Measurements from ENCODE around the gene GSTK1.
"Not testable (repeated sequence)": the region's sequence is repeated elsewhere in the genome, so short reads cannot be mapped to it uniquely, and the experiment has no call there.

The GSTK1 gene

DNA sequence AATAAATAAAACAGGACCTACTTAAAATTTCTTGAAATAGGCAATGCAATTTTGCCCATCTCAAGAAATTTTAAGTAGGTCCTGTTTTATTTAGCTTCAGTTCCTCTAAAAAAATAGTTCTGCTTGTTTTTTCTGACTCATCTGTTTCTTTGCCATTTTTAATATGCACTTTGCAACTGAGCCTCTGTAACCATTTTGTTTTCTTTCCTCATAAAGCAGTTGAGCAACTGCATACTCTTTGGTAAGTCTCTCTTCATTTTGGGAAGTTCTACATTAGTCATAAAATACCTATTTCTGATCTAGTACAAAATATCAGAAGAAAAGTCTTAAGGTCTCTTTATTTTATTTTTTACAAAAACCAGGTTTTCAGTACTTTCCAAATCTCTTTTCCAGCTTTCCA is 23.4 kb upstream of the GSTK1 start:
- no peak for DNase-seq

DNA sequence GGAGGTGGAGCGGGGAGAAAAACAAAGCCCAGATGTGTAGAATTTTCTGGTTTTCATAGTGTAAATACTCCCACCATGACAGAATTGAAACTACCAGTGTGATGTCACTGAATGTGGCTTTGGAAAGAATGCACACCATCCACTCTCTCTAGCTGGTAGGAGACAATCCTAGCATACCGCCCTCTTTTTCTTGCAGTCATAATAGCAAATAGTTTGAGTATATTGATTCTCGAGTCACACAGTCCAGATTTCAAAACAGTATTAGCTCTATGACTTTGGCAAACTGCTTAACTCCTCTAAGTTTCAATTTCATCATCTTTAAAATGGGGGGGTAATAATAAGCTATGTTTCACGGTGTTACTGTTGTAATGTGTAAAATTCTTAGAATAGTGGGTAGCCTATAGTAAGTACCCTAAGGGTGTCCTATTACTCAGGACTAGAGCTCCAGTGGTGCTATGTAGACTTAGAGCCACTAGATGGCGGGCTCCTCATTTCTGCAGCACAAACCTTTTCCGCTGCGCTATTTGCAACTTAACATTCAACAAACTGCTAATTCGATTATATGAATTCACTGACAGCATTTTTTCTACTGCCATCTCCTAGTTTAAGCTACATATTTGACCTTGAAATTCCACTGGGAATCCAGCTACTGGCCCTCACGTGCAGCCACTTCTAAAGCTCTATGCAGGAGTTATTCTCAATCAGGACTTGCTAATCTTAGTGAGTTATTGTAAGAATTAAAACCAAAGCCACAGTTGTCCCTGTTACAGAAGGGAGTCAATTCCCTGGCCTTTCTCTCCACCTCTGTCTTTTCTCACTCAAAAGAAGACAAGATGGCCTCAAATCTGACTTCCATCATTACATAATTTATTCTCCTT is 22.7 kb upstream of the GSTK1 start:
- peak; percentile 63 for DNase-seq

DNA sequence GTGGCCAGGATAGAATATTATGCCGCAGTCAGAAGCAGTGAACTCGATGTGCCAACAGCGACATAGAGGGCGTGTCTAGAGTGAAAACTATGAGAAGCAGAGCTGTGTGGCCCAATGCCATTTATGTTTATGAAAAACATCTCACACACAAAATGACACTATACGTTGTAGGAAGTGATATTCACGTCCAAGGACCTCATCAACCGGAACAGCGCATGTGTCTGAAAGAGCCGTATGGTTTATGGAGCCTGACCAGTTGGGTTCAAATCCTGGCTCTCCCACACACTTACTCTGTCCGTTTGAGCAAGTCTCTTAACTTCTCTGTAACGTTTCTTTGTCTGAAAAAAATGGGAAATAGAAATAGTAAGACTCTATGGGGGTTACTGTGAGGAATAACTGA is 20.9 kb upstream of the GSTK1 start:
- DNase-seq: no peak

DNA sequence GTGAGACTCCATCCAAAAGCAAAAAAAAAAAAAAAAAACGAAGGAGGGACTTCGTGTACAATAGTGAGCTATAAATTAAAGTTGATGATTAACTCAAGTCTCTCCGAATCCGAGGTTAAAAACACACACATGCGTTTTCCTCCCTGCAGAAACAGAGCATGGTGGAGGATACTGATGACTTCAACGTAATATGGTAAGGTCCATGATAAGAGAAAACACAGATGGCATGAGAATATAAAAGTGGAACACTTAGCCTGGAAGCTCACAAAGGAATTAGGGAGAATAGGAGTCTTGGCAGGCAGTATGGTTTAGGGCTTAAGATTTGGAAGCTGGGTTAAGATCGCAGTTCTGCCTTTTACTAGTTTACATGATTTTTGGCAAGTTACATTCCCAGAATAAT is 20.1 kb upstream of the GSTK1 start:
- no peak for DNase-seq

DNA sequence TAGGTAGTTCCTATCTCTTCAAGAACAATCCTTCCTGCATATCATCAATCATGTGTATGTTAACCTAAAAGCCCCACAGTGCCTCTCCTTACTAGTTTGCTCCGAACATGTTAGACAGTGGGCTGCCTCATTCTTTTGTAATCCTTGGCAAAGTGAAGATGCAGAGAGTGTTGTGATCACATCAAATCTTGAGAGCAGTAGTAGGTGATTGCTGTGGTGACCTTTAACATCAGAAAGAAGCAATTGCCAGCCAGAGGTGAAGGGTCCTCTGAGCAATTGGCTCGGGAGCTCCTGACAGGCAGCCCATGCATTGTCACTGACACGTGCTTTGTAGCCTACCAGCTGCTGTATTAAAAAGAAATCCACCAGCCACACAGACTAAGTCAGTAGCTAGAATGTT is 19.6 kb upstream of the GSTK1 start:
- no peak for DNase-seq

DNA sequence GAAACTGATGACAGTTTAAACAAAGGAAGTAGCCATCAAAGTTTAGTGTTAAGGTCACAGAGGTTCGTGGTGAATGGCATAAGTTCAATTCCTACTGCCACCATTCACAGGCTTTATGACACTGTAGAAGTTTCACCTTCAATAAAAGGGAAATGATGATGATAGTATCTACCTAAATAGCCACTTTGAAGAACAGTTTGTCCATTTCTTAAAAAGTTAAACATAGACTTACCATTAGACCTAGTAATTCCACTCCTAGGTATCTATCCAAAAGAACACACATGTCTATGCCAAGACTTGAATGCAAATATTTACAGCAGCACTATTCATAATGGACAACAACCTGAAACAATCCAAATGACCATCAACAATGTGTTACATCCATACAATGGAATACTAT is 18.9 kb upstream of the GSTK1 start:
- DNase-seq: no peak

DNA sequence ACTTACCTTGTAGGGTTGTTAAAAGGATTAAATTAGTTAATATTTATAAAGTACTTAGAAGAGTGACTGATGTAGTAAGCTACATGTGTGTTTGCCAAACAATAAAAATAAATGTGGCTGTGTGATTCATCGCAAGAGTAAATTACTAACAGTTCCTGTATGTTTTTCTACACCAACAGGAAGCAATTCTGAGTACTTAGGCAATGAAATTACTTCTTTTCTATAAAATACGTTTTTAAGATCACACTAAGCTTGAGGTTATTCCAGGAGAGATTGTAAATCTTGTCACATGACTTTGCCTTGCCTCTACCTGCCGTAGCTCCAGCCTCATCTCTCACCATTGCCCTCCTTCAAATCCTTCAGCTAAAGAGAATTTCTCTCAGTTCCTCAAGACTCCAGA is 18.1 kb upstream of the GSTK1 start:
- DNase-seq: no peak

DNA sequence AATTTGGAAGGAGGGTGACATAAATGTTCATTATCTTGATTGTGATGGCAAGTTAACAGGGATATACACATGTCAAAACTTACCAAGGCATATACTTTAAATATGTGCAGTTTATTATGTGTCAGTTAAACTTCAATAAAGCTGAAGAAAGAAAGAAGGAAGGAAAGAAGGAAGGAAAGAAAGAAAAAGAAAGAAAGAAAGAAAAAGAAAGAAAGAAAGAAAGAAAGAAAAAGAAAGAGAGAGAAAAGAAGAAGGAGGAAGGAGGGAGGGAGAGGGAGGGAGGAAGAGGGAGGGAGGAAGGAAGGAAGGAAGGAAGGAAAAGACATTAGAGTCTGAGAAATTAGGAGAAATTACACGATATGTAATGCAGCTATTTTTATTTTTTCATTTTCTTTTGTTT is 15.9 kb upstream of the GSTK1 start:
- DNase-seq: no peak

DNA sequence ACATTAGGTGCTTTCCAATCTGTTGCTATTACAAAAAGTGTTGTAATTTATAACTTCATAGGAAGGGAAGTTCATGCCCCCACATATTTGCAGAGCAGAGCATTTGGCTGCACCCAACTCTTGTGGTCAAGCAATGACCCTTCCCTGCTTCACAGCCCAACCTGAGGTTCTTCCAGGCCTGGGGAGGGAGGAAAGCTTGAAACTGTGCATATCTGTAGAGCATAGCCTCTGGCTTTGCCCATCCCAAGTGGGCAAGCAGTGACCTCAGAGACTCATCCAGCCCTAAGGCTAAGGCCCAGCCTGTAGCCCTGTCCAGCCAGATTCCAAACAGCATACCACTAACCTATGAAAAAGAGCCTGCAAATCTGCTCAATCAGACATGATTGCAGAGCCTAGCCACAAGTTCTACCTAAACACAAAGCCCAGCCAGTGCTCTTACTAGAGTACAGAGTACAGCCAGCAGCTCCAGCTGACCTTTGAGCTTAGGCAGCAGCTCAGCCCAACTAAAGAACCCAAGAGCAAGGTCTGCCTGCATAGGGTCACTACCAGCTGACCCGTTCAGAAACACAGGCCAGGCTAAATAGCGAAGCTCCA is 14.4 kb upstream of the GSTK1 start:
- no peak for DNase-seq

DNA sequence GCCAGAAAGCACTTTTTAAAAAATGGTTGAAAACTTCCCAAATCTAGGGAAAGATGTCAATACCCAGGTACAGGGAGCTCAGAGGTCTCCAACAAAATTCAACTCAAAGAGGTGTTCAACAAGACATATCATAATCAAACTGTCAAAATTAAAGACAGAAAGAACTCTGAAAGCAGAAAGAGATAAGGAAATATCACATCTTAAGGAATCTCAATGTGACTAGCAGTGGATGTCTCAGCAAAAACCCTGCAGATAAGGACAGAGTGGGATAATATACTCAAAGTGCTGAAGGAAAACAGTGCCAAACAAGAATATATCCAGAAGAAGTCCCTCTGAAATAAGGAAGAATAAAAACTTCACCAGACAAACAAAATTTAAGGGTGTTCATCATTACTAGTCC is 13.0 kb upstream of the GSTK1 start:
- DNase-seq: no peak

DNA sequence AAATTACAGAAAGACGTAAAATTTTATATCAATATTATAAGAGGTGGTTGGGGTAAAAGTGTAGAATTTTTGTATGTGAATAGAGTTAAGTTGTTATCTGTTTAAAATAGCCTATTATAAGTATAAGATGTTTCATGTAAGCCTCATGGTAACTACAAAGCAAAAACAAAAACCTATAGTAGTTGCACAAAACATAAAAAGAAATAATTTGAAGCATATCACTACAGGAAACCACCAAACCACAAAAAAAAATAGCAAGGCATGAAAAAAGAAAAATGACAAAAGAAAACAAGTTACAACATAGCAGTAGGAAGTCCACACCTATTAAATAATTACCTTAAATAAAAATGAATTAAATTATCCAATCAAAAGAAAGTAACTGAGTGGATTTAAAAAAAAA is 12.4 kb upstream of the GSTK1 start:
- no peak for DNase-seq

DNA sequence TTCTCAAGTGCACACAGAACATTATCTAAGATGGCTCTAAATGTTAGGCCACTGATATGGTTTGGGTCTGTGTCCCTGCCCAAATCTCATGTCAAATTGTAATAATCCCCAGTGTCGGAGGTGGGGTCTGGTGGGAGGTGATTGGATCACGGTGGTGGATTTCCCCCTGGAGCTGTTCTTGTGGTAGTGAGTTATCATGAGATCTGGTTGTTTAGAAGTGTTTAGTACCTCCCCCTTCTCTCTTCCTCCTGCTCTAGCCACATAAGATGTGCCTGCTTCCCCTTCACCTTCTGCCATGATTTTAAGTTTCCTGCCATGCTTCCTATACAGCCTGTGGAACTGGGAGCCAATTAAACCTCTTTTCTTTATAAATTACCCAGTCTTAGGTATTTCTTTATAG is 11.2 kb upstream of the GSTK1 start:
- no peak for DNase-seq

DNA sequence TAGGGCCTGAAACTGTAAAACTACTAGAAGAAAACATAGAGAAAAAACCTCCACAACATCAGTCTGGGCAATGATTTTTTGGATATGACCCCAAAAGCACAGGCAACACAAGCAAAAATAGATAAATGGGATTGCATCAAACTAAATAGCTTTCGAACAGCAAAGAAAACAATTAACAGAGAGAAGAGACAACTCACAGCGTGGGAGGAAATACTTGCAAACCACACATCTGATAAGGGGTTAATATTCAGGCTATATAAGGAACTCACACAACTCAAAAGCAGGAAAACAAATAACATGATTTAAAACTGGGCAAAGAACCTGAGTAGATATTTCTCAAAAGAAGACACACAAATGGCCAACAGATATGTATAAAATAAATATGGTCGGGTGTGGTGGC is 7.7 kb upstream of the GSTK1 start:
- DNase-seq: no peak

DNA sequence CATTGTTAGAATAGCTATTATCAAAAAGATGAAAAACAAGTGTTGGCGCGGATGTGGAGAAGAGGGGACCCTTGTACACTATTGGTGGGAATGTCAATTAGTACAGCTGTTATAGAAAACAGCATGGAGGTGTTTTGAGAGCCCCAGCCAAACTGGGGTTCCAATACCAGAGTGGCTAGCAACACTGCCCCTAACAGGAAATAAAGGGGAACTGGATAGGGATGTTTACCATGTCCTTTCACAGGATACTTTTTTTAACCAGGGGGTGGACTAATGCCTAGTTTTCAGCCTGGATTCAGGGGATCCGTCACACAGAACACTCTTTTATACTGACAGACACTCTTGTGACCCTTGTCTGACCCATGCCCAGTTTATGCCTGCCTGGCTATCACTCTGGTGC is 6.9 kb upstream of the GSTK1 start:
- DNase-seq: no peak

DNA sequence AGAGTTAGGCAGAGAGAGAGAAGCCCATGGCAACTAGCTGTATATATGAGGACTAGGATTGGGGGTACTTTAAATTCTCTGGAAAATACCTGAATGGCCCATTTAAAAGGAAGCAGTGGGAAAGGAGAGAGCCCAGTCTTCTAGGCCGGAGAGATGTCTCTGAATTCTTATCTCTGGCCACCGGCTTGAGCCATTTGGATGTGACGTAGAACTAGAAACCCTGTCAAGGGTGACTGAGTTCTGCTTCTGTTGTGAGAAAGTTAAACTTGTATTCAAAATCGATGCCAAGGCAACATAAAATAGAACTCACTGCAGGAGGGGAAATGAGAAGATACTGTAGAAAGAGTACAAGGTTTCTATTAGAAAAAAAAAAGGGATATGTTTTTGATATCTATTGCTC is 6.3 kb upstream of the GSTK1 start:
- no peak for DNase-seq

DNA sequence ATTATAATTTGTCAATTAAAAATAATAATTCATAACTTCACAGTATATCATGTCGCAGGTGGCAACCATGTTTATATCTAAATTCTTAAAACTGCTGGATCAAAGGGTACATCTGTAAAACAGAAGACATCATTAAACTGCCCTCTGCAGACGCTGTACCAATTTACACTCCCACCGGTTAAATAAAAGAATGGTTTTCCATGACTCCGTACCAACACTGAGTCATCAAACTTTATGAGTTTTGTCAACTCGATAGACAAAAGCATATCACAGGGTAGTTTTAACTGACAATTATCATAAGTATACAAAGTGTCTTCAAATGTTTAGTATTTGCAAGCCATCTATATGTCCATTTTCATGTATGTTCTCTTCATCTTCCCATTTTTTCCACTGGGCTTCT is 5.7 kb upstream of the GSTK1 start:
- no peak for DNase-seq

DNA sequence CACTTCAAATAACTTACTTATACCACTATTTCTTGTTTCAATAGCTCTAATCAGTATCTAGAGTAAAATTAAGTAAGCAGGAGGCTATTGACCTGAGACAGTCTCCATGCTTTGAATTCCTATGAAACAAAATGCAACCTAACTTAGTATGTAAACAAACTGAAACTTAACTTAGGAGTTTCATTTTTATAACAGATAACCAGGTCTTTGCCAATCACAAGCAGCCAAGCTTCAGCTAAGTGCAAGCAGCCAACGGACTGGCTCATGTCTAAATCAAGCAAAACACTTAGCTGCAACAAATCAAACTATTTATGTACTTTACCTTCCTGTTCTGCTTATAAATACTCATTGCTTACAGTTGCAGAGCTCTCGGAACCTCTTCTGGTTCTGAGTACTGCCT is 4.4 kb upstream of the GSTK1 start:
- no peak for DNase-seq

DNA sequence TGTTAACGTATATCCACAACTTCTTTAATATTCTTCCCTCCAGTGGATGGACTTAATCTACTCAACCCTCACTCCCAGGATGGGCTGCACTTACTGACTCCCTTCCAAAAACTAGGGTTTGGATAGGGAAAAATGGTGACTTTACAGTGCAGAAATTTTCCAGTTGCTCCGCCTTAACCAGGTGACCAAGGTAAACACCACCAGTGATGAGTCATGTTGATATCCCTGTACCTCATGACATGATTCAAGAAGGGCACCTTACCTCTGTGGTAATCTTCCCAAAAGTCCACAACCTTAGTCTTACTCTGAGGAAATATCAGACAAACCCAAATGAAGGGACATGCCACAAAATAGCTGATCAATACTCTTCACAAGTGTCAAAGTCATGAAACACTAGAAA is 3.5 kb upstream of the GSTK1 start:
- no peak for DNase-seq

DNA sequence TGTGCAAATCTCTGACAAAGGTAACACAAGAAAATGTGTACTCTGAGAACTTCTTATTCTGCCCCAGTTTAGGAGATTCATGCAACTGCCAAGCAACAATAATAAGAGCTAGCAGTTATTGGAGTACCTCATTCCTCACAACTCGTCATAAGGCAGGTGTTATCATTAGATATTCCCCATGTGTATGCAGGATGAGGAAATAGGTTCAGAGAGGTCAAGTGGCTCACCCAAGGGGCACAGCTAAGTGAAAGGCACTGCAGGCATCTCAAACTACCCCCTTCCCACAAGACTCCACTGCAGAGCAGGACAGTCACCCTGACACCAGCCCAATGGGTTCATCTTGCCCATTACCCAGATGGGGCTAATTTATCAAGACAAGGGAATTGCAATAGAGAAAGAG is 1.3 kb upstream of the GSTK1 start:
- DNase-seq: no peak

DNA sequence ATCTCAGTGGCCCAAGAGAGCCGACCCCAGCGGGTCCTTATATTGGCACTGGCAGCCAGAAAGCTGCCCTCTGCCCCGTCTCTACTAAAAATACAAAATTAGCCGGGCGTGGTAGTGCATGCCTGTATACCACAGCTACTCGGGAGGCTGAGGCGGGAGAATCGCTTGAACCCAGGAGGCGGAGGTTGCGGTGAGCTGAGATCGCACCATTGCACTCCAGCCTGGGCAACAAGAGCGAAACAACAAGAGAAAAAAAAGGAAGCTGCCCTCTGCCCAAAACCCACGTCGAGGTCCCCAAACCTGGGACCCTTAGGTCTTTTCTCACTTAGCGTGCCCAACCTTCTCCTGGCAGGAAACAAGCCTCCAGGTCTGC is 941 bp downstream of the GSTK1 start:
- not testable (repeated sequence) for DNase-seq

DNA sequence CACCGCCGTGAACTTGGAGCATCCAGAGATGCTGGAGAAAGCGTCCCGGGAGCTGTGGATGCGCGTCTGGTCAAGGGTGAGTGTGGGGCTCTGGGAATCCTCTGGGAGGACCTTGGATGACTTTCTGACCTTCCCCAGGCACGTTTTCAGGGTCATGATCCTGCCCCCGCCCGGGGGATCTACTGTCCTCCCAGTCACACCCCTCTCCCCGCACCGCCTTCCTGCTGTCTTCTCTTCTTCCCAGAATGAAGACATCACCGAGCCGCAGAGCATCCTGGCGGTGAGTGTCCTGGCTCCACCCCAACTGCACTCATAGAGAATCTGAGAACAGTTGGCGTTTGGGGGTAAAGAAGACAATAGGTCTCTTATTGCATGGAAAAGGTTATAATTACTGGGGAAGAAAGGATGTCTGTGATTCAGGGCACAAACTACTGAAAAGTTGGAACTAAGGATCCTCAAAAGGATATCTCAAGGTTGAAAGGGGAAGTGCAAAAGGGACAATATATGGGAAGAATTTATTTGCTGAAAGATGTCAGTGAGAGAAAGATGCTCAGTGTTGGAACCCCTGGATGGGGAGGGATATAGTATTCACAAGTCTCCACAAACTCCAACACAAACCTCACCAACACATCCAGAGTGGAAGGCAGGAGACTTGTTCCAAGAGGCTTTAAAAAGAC is 1.9 kb downstream of the GSTK1 start:
- no peak for DNase-seq

DNA sequence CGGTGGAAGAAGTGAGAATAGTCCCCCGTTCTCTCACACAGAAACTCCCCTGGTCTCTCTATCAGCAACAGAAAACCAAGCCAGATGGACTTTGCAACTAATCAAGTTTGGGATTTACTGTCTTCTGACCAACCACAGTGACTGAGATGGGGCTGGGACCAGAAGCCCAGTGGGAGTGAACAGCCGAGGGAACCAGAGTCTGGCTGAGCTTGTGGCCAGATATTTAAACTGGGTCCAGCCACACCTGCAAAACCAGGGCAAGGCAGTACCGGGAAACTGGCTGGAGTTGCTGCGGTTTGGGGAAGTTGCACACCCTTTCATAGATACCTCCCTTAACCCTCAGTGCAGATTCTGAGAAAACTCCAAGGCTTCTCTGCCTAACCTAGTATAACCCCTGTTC is 6.0 kb downstream of the GSTK1 start:
- no peak for DNase-seq

DNA sequence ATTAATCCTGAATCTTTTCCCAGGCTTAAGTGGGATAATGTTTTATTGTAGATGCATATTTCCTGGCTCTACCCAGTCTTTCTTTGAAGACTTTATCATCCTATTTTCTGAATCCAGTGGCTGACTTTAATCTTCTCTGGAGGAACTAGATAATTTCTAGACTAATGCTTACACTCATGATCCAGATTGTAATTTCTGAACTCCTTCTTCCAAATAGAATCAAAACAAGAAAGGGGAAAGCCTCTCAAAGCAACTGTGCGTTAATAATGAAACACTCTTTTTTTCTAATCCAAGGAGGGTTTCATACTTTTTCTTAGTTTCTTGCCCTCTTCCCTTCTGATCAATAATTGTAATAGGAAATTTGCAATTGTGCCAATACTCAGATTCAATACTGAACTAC is 8.0 kb downstream of the GSTK1 start:
- DNase-seq: no peak

DNA sequence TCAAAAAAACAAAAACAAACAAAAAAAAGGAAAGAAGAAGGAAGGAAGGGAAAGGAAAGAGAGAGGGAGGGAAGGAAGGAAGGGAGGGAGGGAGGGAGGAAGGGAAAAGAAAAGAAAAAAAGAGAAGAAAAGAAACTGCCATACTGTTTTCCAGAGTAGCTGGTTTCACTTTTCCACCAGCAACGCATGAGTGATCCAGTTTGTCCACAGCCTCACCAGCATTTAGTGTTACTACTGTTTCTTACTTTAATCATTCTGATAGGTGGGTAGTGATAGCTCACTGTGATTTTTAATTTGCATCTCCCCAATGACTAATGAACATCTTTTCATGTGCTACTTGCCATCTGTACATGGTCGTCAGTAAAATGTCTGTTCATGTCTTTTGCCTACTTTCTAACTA is 9.6 kb downstream of the GSTK1 start:
- no peak for DNase-seq
